ENCODE data around the gene SNRNP25.
"Not testable (repeated sequence)": the region's sequence is repeated elsewhere in the genome, so short reads cannot be mapped to it uniquely, and the experiment has no call there.

The SNRNP25 gene

GRCh38 chr16:42069-42457, 11.6 kb upstream of the SNRNP25 start:
- DNase-seq = no peak

GRCh38 chr16:42691-43090, 10.9 kb upstream of the SNRNP25 start:
- no peak for DNase-seq

- DNase-seq = no peak
Measured at GRCh38 chr16:43294-43693, 10.3 kb upstream of the SNRNP25 start.

GRCh38 chr16:44655-45054, 9.0 kb upstream of the SNRNP25 start:
- DNase-seq = no peak

- DNase-seq = no peak
Measured at GRCh38 chr16:45454-45853, 8.2 kb upstream of the SNRNP25 start.

- not testable (repeated sequence) for DNase-seq
Measured at GRCh38 chr16:46510-46909, 7.1 kb upstream of the SNRNP25 start.

GRCh38 chr16:47234-47633, 6.4 kb upstream of the SNRNP25 start:
- no peak for DNase-seq

- no peak for DNase-seq
Measured at GRCh38 chr16:50769-51591, 2.6 kb upstream of the SNRNP25 start.

GRCh38 chr16:54237-54581, 581 bp downstream of the SNRNP25 start:
- DNase-seq = no peak

- DNase-seq = no peak
Measured at GRCh38 chr16:55571-56136, 2.0 kb downstream of the SNRNP25 start.

GRCh38 chr16:56231-56927, 2.8 kb downstream of the SNRNP25 start:
- DNase-seq = no peak

GRCh38 chr16:57711-58110, 4.1 kb downstream of the SNRNP25 start:
- DNase-seq = no peak

- no peak for DNase-seq
Measured at GRCh38 chr16:58491-59439, 5.1 kb downstream of the SNRNP25 start.

GRCh38 chr16:59440-60059, 5.9 kb downstream of the SNRNP25 start:
- no peak for DNase-seq

GRCh38 chr16:60166-60565, 6.5 kb downstream of the SNRNP25 start:
- DNase-seq = no peak

GRCh38 chr16:60929-61878, 7.6 kb downstream of the SNRNP25 start:
- no peak for DNase-seq

GRCh38 chr16:61879-62281, 8.3 kb downstream of the SNRNP25 start:
- DNase-seq = no peak

- DNase-seq = no peak
Measured at GRCh38 chr16:62283-62967, 8.8 kb downstream of the SNRNP25 start.

GRCh38 chr16:62968-63391, 9.4 kb downstream of the SNRNP25 start:
- DNase-seq = no peak

- DNase-seq = no peak
Measured at GRCh38 chr16:63466-63865, 9.8 kb downstream of the SNRNP25 start.

All from NCI-H187 treated with DMSO at 0.1 percent for 48 hours (cell line).